Left lung (tissue), 10 donors: ENCODE data around the gene PMFBP1. TPM values are rescaled to one million over a fixed set of nuclear protein-coding genes. Genes with fewer than 3 reads are reported as not detected.

ENCODE experiments used
- ATAC-seq: fragments of 200-7000 bp; cut with Tn5 transposase; one replicate; pipeline ENCODE4 v1.9.1; 2020; ENCODE audit warnings: moderate library complexity
- DNase-seq, 4 donors: peaks; one replicate each; pipeline ENCODE4 v3.0.0-alpha.2; 2013 to 2020
- H3K27ac ChIP-seq, 2 donors: fragments of 200-600 bp; sonication (generic) in 1 of 2; one replicate each; pipeline versions ENCODE4 v1.5.0 to v1.8.0; 2020 to 2021
- H3K27me3 ChIP-seq, 2 donors: fragments of 200-600 bp; sonication (generic) in 1 of 2; one replicate each; pipeline versions ENCODE4 v1.5.0 to v1.8.0; 2020 to 2021
- H3K36me3 ChIP-seq, 2 donors: fragments of 200-600 bp; sonication (generic) in 1 of 2; one replicate each; pipeline versions ENCODE4 v1.5.0 to v1.8.0; 2020 to 2021
- H3K4me1 ChIP-seq, 2 donors: fragments of 200-600 bp; one replicate each; pipeline ENCODE4 v1.8.0; 2021
- H3K4me3 ChIP-seq, 2 donors: fragments of 200-600 bp; sonication (generic) in 1 of 2; one replicate each; pipeline versions ENCODE4 v1.5.0 to v1.8.0; 2020 to 2021; ENCODE audit warnings: mild to moderate bottlenecking in 1 of 2
- H3K9me3 ChIP-seq, 2 donors: fragments of 200-600 bp; sonication (generic) in 1 of 2; one replicate each; pipeline versions ENCODE4 v1.5.0 to v1.8.0; 2020 to 2021
- intact Hi-C, 2 donors: fragments of 100-400 bp; cut with DNase I; formaldehyde crosslinking; loops; one replicate each; pipeline versions ENCODE4 v1.11.2 to v1.14.2; 2022
- polyA plus RNA-seq, 6 donors: library from polyadenylated mRNA; unstranded; fragments of 120-200 nt; gene quantifications; one replicate each; pipeline ENCODE4 v1.2.1, GENCODE V29; 2013; ENCODE audit not compliant: insufficient read length in 6 of 6
- total RNA-seq, 2 donors: library from RNA; stranded (reverse); fragmentation: NEBNext Ultra II Directional; extraction: Animal tissue kit (Norgen Biotek cat#: 25700); gene quantifications; one replicate each; pipeline ENCODE4 v1.2.1, GENCODE V29; 2021
- TF ChIP-seq, protein P1 (sequence below), 2 donors: fragments of 200-600 bp; sonication (generic) in 1 of 2; IDR thresholded peaks; one replicate each; pipeline versions ENCODE4 v1.5.0 to v1.8.0; 2021; ENCODE audit warnings: antibody characterized with exemption in 2 of 2
- donor health status: DM: no; HTN: yes; CAD: no.
- donor health status: DM: no; HTN: no; CAD: no.

Gene PMFBP1
- total and polyA plus RNA-seq, 8 donors, result 0.47 to 6.5 (median 4.9) TPM

DNA sequence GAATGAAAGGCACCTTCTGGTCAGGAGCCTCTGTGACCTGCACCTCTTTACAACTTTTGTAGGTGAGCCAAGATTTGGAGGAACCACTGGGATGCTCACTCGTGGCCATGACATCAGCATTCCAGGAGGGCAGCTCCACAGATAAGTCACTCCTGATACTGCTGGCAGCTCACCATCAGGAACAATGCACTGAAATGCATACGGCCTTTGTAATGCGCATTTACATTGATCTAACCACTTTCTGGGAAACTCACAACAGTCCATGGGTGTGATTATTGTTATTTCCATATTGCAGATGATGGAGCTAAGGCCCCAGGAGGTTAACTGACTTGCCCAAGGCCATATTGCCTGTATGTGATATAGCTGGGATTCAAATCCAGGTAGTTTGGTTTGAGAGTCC lies 34.3 kb upstream of the PMFBP1 start:
- Histone ChIP-seq H3K4me1 (peaks cover 0 to 13% of the 10 kb centered on the region in 2 donors), H3K4me3 (no peak overlapping the region), H3K36me3 (no peaks in the 10 kb centered on the region), H3K27ac (no peak overlapping the region), H3K27me3 (no peaks in the 10 kb centered on the region), H3K9me3 (no peaks in the 10 kb centered on the region)
- TF ChIP-seq, protein P1, sequence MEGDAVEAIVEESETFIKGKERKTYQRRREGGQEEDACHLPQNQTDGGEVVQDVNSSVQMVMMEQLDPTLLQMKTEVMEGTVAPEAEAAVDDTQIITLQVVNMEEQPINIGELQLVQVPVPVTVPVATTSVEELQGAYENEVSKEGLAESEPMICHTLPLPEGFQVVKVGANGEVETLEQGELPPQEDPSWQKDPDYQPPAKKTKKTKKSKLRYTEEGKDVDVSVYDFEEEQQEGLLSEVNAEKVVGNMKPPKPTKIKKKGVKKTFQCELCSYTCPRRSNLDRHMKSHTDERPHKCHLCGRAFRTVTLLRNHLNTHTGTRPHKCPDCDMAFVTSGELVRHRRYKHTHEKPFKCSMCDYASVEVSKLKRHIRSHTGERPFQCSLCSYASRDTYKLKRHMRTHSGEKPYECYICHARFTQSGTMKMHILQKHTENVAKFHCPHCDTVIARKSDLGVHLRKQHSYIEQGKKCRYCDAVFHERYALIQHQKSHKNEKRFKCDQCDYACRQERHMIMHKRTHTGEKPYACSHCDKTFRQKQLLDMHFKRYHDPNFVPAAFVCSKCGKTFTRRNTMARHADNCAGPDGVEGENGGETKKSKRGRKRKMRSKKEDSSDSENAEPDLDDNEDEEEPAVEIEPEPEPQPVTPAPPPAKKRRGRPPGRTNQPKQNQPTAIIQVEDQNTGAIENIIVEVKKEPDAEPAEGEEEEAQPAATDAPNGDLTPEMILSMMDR (IDR thresholded peaks at IDR 0.05), result no peak
- intact Hi-C loops, result no loop called here
- DNase-seq, result no peak
- ATAC-seq, result no peak

DNA sequence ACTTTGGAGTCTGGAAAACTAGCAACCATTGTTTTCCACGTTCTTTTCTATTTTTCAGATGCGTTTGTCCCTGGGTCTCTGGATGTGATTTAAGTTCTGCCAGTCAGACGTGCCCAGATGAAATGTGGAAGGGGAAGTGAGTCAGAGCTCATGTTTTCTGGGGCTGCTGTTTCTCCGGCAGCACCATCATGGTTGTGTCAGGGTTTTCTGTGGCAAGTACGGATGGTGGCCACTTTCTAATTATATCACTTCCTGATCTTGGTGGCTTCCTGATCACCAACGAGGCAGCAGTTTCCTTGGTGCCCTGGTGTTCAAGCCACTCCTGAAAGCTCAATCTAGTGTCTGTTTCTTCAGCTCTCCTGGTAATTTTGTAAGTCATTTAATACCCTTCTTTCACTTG lies 31.4 kb upstream of the PMFBP1 start:
- Histone ChIP-seq H3K36me3 (no peaks in the 10 kb centered on the region), H3K4me3 (no peak overlapping the region), H3K9me3 (no peaks in the 10 kb centered on the region), H3K27ac (peak overlapping the region; percentile 65 to 97), H3K27me3 (no peaks in the 10 kb centered on the region), H3K4me1 (peaks cover 0 to 22% of the 10 kb centered on the region in 2 donors)
- TF ChIP-seq, protein P1 (IDR thresholded peaks at IDR 0.05), result no peak
- DNase-seq (peak in 1 of 4 donors; percentile 42), ATAC-seq (peak; percentile 59)
- intact Hi-C loops, result no loop called here

DNA sequence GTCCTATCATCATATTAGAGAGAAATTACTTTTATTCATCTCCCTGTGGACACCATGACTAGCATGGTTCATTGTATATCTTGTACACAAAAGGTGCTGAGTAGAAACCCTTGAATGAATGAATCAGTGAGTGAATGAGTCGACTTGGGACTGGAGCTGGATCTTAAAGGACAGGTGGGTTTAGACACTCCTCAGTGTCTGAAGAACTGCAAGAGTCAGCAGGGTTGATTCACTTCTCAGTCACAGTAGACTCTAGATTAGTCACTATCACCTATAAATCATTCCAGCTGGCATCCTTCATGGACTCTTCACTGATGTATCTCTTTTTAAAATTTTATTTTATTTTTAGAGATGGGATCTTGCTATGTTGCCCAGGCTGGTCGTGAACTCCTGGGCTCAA lies 30.1 kb upstream of the PMFBP1 start:
- TF ChIP-seq, protein P1 (IDR thresholded peaks at IDR 0.05), result no peak
- Histone ChIP-seq H3K36me3 (no peaks in the 10 kb centered on the region), H3K27ac (peak overlapping the region in 1 of 2 donors; percentile 97)

DNA sequence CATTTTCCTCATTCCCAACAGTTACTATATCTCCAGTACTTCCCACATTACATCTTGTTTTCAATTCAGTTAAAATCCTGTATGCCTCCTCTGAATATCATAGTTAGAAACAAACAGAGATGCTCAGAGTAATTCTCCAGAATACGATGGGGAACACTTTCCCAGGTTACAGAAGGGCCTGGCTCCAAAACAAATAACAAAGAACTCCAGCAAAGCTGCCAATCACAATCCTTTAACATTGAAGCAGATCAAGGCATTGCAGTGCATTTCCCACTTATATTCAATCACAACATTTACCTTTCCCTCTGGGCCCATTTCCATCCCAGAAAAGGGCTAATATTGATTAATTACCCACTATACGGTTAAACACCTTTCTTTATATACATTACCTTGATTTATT lies 29.4 kb upstream of the PMFBP1 start:
- no peaks in the 10 kb centered on the region for H3K36me3 ChIP-seq
- H3K4me1 ChIP-seq, result peaks cover 0 to 22% of the 10 kb centered on the region in 2 donors
- DNase-seq (no peak), ATAC-seq (no peak)
- no peaks in the 10 kb centered on the region for H3K27me3 ChIP-seq
- H3K4me3 ChIP-seq, result no peak overlapping the region
- TF ChIP-seq, protein P1 (IDR thresholded peaks at IDR 0.05), result no peak
- H3K9me3 ChIP-seq, result no peaks in the 10 kb centered on the region
- H3K27ac ChIP-seq, result peak overlapping the region in 1 of 2 donors; percentile 97
- intact Hi-C loops, result no loop called here

More for the DNA sequence above, 30.1 kb upstream of the PMFBP1 start:
- DNase-seq (no peak), ATAC-seq (no peak)
- intact Hi-C loops, result no loop called here
- Histone ChIP-seq H3K4me3 (no peak overlapping the region), H3K27me3 (no peaks in the 10 kb centered on the region), H3K9me3 (no peaks in the 10 kb centered on the region), H3K4me1 (peaks cover 0 to 22% of the 10 kb centered on the region in 2 donors)

DNA sequence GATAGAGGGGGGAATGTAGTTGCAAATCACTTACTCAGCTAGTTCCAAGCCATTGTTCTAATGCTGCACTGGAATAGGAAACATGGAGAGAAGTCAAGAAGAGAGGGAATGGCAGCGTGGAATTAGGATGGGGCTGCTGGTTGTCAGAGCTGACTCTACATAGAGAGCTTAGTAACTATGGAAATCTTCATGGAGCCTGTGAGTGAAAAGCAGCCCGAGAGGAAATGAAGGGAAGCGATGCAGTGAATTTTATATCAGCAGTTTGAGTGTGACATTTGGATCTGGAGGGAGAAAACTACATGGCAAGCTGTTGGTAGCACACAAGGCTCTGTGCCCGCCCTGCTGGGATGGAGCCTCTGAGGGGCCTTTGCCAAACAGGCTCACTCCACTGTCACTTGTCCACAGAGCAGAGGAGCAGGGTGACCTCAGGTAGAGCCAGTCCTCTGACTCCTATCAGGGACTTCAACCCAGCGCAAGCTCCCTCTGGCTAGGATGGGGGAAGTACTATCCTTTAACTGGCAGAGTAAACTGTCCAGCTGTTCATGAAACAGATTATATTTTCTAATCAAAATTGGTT lies 27.9 kb upstream of the PMFBP1 start:
- DNase-seq (no peak), ATAC-seq (no peak)
- H3K27ac ChIP-seq, result no peak overlapping the region
- H3K4me3 ChIP-seq, result no peak overlapping the region
- peaks cover 0 to 22% of the 10 kb centered on the region in 2 donors for H3K4me1 ChIP-seq
- intact Hi-C loops, result no loop called here
- H3K9me3 ChIP-seq, result no peaks in the 10 kb centered on the region
- TF ChIP-seq, protein P1 (IDR thresholded peaks at IDR 0.05), result no peak
- no peaks in the 10 kb centered on the region for H3K36me3 ChIP-seq
- H3K27me3 ChIP-seq, result no peaks in the 10 kb centered on the region
